Measurements from ENCODE around the gene NRAP. TPM values are rescaled to one million over a fixed set of nuclear protein-coding genes. Genes with fewer than 3 reads are reported as not detected.

The NRAP gene
- total RNA-seq, 1 donor from 2014 or later, result not detected

- Mint-ChIP-seq H3K27me3 (ENCODE audit: unreplicated experiment) (peaks cover 13% of the 10 kb centered on the region), H3K4me3 (ENCODE audit: unreplicated experiment) (no peak overlapping the region), H3K4me1 (ENCODE audit: unreplicated experiment) (peaks cover 17% of the 10 kb centered on the region), H3K9me3 (ENCODE audit: unreplicated experiment) (no peaks in the 10 kb centered on the region), H3K27ac (ENCODE audit: unreplicated experiment) (no peak overlapping the region), H3K36me3 (ENCODE audit: unreplicated experiment) (no peaks in the 10 kb centered on the region)
- TF ChIP-seq CTCF (IDR thresholded peaks at IDR 0.05), result no peak
- DNase-seq (ENCODE audit: extremely low spot score, unreplicated experiment), result no peak
These were observed 35.2 kb downstream of the NRAP start for GRCh38 chr10:113628607-113629153.

DNA sequence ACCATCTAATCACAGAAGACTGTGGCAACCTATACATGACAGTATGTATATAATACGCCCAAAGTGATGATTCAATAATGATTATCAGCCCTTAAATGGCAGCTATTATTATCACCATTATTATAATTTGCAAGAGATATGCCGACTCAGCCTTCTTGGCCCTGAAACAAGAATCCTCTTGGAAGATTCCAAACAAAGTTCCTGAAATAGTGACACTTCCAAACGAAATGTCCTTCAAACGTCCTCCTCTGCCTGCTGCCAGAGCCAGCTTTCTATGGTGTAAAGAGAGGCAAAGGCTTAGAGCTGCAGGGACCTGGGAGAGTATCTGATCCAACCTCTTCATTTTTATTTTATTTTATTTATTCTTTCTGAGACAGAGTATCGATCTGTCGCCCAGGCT is 36.0 kb downstream of the NRAP start:
- Mint-ChIP-seq H3K27me3 (ENCODE audit: unreplicated experiment) (peaks cover 18% of the 10 kb centered on the region), H3K4me3 (ENCODE audit: unreplicated experiment) (no peak overlapping the region), H3K4me1 (ENCODE audit: unreplicated experiment) (peaks cover 17% of the 10 kb centered on the region), H3K27ac (ENCODE audit: unreplicated experiment) (no peak overlapping the region), H3K9me3 (ENCODE audit: unreplicated experiment) (no peaks in the 10 kb centered on the region), H3K36me3 (ENCODE audit: unreplicated experiment) (no peaks in the 10 kb centered on the region)
- TF ChIP-seq CTCF (IDR thresholded peaks at IDR 0.05), result no peak
- DNase-seq (ENCODE audit: extremely low spot score, unreplicated experiment), result no peak

- Mint-ChIP-seq H3K4me3 (ENCODE audit: unreplicated experiment) (no peak overlapping the region), H3K27ac (ENCODE audit: unreplicated experiment) (peak overlapping the region; percentile 32), H3K9me3 (ENCODE audit: unreplicated experiment) (no peaks in the 10 kb centered on the region), H3K36me3 (ENCODE audit: unreplicated experiment) (no peaks in the 10 kb centered on the region), H3K27me3 (ENCODE audit: unreplicated experiment) (peaks cover 27% of the 10 kb centered on the region), H3K4me1 (ENCODE audit: unreplicated experiment) (peaks cover 17% of the 10 kb centered on the region)
- TF ChIP-seq CTCF (IDR thresholded peaks at IDR 0.05), result no peak
- no peak for DNase-seq (ENCODE audit: extremely low spot score, unreplicated experiment)
These were observed 37.0 kb downstream of the NRAP start for GRCh38 chr10:113626809-113627355.

DNA sequence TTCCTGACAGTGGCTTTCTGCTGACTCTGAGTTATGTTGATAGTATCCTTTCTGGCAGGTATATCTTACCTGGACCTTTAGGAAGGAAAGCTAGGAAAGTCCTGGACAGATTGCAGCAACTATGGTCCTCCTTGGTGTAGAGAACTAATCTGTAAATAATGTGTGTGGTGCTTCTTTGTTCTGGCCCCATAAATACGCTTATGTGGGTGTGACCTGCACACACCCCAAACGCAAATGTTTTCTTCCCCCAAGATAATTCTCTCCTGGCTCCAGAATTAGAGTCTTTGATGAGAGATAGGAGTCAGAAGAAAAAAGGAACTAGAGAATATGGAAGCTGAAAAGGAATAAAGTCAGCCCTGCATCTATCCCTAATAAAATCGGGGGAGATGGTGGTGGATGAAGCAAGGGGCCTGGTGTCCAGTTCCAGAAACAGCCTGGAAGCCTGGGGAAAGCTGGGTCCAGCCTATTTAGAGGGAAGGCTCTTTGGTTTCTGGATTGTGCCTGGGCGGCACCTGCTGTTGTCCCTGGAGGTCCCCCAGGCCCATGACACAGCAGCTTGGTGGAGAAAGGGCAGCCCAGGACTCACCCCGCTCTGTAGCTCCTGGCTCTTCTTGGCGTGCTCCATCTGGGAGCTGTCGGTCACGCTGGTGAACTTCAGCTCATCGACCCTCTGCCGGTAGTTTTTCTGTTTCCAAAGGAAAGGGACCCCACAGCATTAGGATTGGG is 38.2 kb downstream of the NRAP start:
- H3K36me3 Mint-ChIP-seq (ENCODE audit: unreplicated experiment), result no peaks in the 10 kb centered on the region
- H3K27ac Mint-ChIP-seq (ENCODE audit: unreplicated experiment), result no peak overlapping the region
- no peaks in the 10 kb centered on the region for H3K9me3 Mint-ChIP-seq (ENCODE audit: unreplicated experiment)
- H3K4me1 Mint-ChIP-seq (ENCODE audit: unreplicated experiment), result peaks cover 12% of the 10 kb centered on the region
- H3K27me3 Mint-ChIP-seq (ENCODE audit: unreplicated experiment), result peaks cover 27% of the 10 kb centered on the region
- TF ChIP-seq CTCF (IDR thresholded peaks at IDR 0.05), result no peak
- no peak overlapping the region for H3K4me3 Mint-ChIP-seq (ENCODE audit: unreplicated experiment)
- no peak for DNase-seq (ENCODE audit: extremely low spot score, unreplicated experiment)

DNA sequence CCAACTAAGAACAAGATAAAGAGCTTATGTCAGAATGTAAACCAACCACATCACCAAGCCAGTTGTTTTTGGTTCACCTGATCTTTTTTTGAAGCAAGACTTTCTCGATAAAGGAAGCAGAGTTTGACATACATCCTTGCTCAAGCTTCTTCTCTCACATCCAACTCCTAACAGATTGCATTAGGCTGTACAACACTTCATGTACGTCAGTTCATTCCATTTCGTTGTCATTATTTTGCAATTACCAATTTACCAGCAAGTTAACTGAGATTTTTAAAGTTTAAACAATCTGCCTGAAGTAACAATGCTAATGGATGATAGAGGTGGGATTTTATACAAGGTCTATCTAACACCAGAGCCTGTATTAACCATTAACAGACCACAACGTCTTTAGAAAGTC is 41.0 kb downstream of the NRAP start:
- Mint-ChIP-seq H3K4me3 (ENCODE audit: unreplicated experiment) (no peak overlapping the region), H3K27me3 (ENCODE audit: unreplicated experiment) (peaks cover 46% of the 10 kb centered on the region), H3K27ac (ENCODE audit: unreplicated experiment) (no peak overlapping the region), H3K4me1 (ENCODE audit: unreplicated experiment) (peaks cover 12% of the 10 kb centered on the region), H3K9me3 (ENCODE audit: unreplicated experiment) (no peaks in the 10 kb centered on the region), H3K36me3 (ENCODE audit: unreplicated experiment) (no peaks in the 10 kb centered on the region)
- no peak for DNase-seq (ENCODE audit: extremely low spot score, unreplicated experiment)
- TF ChIP-seq CTCF (IDR thresholded peaks at IDR 0.05), result no peak

Data from osteocyte (in vitro differentiated cells).